Measurements from ENCODE around the gene ABTB2.

The ABTB2 gene

DNA sequence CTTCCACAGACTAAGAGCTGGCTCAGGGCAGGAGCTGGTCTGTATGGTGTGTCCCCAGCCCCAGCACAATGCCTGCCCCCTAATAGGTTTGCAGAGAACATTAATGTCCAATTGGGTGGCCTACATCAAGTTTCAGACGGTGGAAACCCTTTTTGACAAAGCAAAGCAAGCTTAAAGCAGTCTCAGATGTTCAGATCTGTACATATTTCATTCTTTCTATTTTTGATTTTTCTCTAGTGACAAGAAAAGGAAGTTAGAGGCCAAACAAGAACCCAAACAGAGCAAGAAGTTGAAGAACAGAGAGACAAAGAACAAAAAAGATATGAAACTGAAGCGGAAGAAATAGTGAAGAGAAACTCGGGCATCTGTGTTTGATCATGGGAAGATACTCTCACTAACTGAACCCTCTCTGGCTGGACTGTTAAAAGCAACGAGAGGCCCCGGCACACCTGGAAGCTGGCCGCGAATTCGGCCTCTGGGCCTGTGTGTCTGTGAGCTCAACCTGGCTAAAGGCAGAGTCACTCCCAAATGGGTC lies 211.9 kb downstream of the ABTB2 start:
- TF ChIP-seq, protein P1, sequence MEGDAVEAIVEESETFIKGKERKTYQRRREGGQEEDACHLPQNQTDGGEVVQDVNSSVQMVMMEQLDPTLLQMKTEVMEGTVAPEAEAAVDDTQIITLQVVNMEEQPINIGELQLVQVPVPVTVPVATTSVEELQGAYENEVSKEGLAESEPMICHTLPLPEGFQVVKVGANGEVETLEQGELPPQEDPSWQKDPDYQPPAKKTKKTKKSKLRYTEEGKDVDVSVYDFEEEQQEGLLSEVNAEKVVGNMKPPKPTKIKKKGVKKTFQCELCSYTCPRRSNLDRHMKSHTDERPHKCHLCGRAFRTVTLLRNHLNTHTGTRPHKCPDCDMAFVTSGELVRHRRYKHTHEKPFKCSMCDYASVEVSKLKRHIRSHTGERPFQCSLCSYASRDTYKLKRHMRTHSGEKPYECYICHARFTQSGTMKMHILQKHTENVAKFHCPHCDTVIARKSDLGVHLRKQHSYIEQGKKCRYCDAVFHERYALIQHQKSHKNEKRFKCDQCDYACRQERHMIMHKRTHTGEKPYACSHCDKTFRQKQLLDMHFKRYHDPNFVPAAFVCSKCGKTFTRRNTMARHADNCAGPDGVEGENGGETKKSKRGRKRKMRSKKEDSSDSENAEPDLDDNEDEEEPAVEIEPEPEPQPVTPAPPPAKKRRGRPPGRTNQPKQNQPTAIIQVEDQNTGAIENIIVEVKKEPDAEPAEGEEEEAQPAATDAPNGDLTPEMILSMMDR (conservative IDR thresholded peaks at IDR 0.05), result no peak
- TF ChIP-seq ZFX (IDR thresholded peaks at IDR 0.05), result no peak
- no peak overlapping the region for H3K27ac ChIP-seq

DNA sequence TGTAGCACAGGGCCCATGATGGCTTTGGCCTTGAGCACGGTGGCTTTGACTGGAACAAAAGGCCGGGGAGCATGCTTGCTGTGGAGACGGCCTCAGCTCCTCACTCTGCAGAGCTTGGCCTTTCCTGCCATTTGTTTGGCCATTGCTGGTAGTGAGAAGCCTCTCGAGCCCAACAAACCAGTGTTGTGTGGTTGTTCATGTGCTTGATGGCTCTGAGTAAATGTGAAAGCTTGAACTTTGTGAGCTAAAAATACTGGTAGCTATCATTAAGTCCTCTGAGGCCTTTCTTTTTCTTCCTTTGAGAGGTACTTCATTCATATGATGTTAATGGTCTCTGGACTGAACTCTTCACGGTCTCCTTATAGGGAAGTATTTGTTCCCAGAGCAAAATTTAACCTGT lies 212.7 kb downstream of the ABTB2 start:
- TF ChIP-seq, protein P1 (conservative IDR thresholded peaks at IDR 0.05), result no peak
- TF ChIP-seq ZFX (IDR thresholded peaks at IDR 0.05), result no peak
- no peak overlapping the region for H3K27ac ChIP-seq

DNA sequence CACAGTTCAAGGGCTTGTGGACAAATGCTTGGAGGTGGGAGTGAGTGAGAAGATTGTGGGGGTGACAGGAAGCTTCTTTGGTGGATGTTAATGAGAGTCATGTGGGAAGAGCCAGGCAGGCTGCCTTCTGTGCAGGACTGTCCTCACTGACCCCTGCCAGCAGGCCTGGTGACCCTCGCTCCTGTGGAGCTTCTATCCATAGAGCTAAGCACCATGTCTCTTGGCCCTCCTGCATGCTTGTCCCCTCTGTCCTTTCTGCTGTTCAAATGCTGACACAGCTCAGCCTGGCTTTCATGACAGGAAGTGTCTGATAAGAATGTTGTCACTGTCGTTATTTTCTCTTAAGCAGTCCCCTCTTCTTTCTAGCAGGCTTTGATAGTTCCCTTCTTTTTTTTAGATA lies 214.8 kb downstream of the ABTB2 start:
- TF ChIP-seq, protein P1 (conservative IDR thresholded peaks at IDR 0.05), result no peak
- TF ChIP-seq ZFX (IDR thresholded peaks at IDR 0.05), result no peak
- no peak overlapping the region for H3K27ac ChIP-seq

DNA sequence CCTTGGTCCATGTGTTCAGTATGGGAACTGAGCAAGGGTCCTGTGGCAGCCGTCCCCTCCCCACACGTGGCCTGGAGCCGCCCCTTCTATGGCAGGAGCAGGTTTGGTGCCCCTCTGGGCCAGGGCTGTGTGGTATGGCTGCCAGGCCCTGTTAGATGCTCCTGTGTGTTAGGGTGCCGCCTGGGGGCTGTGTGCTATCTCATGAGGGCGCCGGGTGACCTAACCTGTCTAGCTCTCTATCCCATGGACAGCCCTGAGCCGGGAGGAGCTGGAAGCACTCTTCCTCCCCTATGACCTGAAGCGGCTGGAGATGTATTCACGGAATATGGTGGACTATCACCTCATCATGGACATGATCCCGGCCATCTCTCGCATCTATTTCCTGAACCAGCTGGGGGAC lies 217.7 kb downstream of the ABTB2 start:
- H3K27ac ChIP-seq, result no peak overlapping the region
- no peak for TF ChIP-seq ZFX (IDR thresholded peaks at IDR 0.05)
- TF ChIP-seq, protein P1 (conservative IDR thresholded peaks at IDR 0.05), result no peak

DNA sequence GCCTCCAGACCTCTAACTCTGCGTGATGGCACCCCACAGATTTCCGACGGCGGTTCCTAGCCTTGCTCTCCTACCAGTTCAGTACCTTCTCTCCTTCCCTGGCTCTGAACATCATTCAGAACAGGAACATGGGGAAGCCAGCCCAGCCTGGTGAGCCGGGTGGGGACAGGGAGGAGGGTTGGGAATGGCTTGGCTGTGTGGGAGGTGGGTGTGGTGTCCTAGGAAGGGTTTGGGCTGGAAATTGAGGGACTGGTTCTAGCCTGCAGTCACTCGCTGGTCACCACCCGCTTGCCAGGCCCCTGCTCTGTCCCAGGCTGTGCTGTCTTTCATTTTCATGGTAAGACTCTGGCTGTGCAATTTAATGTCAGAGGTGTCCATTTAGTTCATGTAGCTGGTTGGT lies 218.5 kb downstream of the ABTB2 start:
- no peak for TF ChIP-seq ZFX (IDR thresholded peaks at IDR 0.05)
- TF ChIP-seq, protein P1 (conservative IDR thresholded peaks at IDR 0.05), result no peak
- no peak overlapping the region for H3K27ac ChIP-seq

DNA sequence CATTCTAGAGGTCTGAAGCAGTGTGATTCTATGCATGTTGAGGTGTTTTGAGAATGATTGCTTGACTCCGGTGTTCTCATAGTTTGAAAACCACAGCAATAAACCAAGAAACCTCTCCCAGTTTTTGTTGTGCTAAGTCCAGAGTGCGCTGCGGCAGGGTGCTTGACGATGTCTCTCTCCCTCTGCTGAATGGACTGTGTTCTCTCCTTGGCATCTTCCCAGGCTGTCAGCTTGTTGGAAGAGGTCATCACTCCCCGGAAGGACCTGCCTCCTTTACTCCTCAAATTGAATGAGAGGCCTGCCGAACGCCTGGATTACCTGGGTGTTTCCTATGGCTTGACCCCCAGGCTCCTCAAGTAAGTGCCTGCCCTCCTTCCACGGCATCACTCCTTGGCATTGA lies 221.4 kb downstream of the ABTB2 start:
- no peak overlapping the region for H3K27ac ChIP-seq
- no peak for TF ChIP-seq ZFX (IDR thresholded peaks at IDR 0.05)
- TF ChIP-seq, protein P1 (conservative IDR thresholded peaks at IDR 0.05), result no peak

DNA sequence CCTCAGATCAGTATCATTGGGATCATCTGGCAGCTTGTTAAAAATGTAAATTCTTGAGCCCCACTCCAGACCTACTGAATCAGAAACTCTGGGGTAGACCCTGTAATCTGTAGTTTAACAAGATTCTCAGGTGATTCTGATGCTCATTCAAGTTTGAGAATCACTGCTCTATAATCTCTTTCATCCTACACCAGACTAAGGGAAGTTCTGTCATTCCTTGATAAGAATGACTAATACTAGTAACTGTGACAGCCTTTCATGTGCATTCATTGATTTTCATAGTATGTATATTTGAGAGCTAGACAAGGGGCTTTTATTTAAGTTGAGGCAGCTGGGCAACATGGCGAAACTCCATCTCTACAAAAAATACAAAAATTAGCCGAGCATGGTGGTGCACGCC lies 222.4 kb downstream of the ABTB2 start:
- TF ChIP-seq, protein P1 (conservative IDR thresholded peaks at IDR 0.05), result no peak
- TF ChIP-seq ZFX (IDR thresholded peaks at IDR 0.05), result no peak
- no peak overlapping the region for H3K27ac ChIP-seq
